Measurements from ENCODE around the gene ZXDC. TPM values are rescaled to one million over a fixed set of nuclear protein-coding genes. Genes with fewer than 3 reads are reported as not detected.

Gene ZXDC
- total RNA-seq, 2 experiments from 2014 or later = 34.7 to 34.9 TPM

- H3K9me3 Mint-ChIP-seq = no peaks in the 10 kb centered on the region
- H3K36me3 Mint-ChIP-seq = peaks cover 41% of the 10 kb centered on the region
- H3K27me3 Mint-ChIP-seq = no peaks in the 10 kb centered on the region
- H3K4me3 Mint-ChIP-seq = no peak overlapping the region
- no peak for ATAC-seq (ENCODE audit: low read depth)
- POLR2A ChIA-PET = no interaction called here
- peak overlapping the region; percentile 50 for H3K27ac Mint-ChIP-seq
- DNase-seq = peak; percentile 22
- H3K4me1 Mint-ChIP-seq = peaks cover 26% of the 10 kb centered on the region
Observed at GRCh38 chr3:126468028-126468891, 7.4 kb downstream of the ZXDC start.

GRCh38 chr3:126467611-126467955, 8.1 kb downstream of the ZXDC start:
- Mint-ChIP-seq H3K36me3 (peaks cover 34% of the 10 kb centered on the region), H3K9me3 (no peaks in the 10 kb centered on the region), H3K4me1 (peaks cover 20% of the 10 kb centered on the region), H3K27ac (no peak overlapping the region), H3K27me3 (no peaks in the 10 kb centered on the region), H3K4me3 (no peak overlapping the region)
- ATAC-seq (ENCODE audit: low read depth) (no peak), DNase-seq (no peak)
- POLR2A ChIA-PET = no interaction called here

- POLR2A ChIA-PET = no interaction called here
- Mint-ChIP-seq H3K27me3 (no peaks in the 10 kb centered on the region), H3K27ac (peak overlapping the region; percentile 16), H3K4me1 (peaks cover 14% of the 10 kb centered on the region), H3K4me3 (no peak overlapping the region), H3K36me3 (peaks cover 32% of the 10 kb centered on the region), H3K9me3 (no peaks in the 10 kb centered on the region)
- ATAC-seq (ENCODE audit: low read depth) (no peak), DNase-seq (no peak)
Observed at GRCh38 chr3:126466886-126467610, 8.6 kb downstream of the ZXDC start.

- Mint-ChIP-seq H3K27me3 (no peaks in the 10 kb centered on the region), H3K36me3 (peaks cover 30% of the 10 kb centered on the region), H3K27ac (no peak overlapping the region), H3K9me3 (no peaks in the 10 kb centered on the region), H3K4me1 (peaks cover 12% of the 10 kb centered on the region), H3K4me3 (no peak overlapping the region)
- DNase-seq (no peak), ATAC-seq (ENCODE audit: low read depth) (no peak)
- POLR2A ChIA-PET = no interaction called here
Observed at GRCh38 chr3:126465928-126466544, 9.7 kb downstream of the ZXDC start.

- DNase-seq (no peak), ATAC-seq (ENCODE audit: low read depth) (no peak)
- Mint-ChIP-seq H3K9me3 (no peaks in the 10 kb centered on the region), H3K27me3 (no peaks in the 10 kb centered on the region), H3K36me3 (peaks cover 32% of the 10 kb centered on the region), H3K27ac (no peak overlapping the region), H3K4me1 (peaks cover 10% of the 10 kb centered on the region), H3K4me3 (no peak overlapping the region)
- POLR2A ChIA-PET = no interaction called here
Observed at GRCh38 chr3:126464997-126465396, 10.7 kb downstream of the ZXDC start.

GRCh38 chr3:126464494-126464893, 11.2 kb downstream of the ZXDC start:
- ATAC-seq (ENCODE audit: low read depth) = no peak
- H3K27ac Mint-ChIP-seq = no peak overlapping the region
- H3K4me3 Mint-ChIP-seq = no peak overlapping the region

GRCh38 chr3:126464093-126464492, 11.6 kb downstream of the ZXDC start:
- H3K27ac Mint-ChIP-seq = no peak overlapping the region
- DNase-seq (no peak), ATAC-seq (ENCODE audit: low read depth) (no peak)
- H3K4me1 Mint-ChIP-seq = peaks cover 4% of the 10 kb centered on the region
- peaks cover 23% of the 10 kb centered on the region for H3K36me3 Mint-ChIP-seq
- H3K4me3 Mint-ChIP-seq = no peak overlapping the region
- no peaks in the 10 kb centered on the region for H3K9me3 Mint-ChIP-seq
- POLR2A ChIA-PET = no interaction called here
- H3K27me3 Mint-ChIP-seq = no peaks in the 10 kb centered on the region

More at GRCh38 chr3:126464494-126464893, 11.2 kb downstream of the ZXDC start:
- POLR2A ChIA-PET = no interaction called here
- no peaks in the 10 kb centered on the region for H3K27me3 Mint-ChIP-seq
- peaks cover 8% of the 10 kb centered on the region for H3K4me1 Mint-ChIP-seq
- peaks cover 27% of the 10 kb centered on the region for H3K36me3 Mint-ChIP-seq
- H3K9me3 Mint-ChIP-seq = no peaks in the 10 kb centered on the region
- no peak for DNase-seq

- Mint-ChIP-seq H3K4me1 (peaks cover 3% of the 10 kb centered on the region), H3K27ac (no peak overlapping the region), H3K4me3 (no peak overlapping the region), H3K9me3 (no peaks in the 10 kb centered on the region), H3K36me3 (peaks cover 21% of the 10 kb centered on the region), H3K27me3 (no peaks in the 10 kb centered on the region)
- ATAC-seq (ENCODE audit: low read depth) (no peak), DNase-seq (no peak)
- POLR2A ChIA-PET = no interaction called here
Observed at GRCh38 chr3:126463521-126463920, 12.2 kb downstream of the ZXDC start.

GRCh38 chr3:126461450-126462070, 14.1 kb downstream of the ZXDC start:
- Mint-ChIP-seq H3K27ac (no peak overlapping the region), H3K4me3 (no peak overlapping the region), H3K27me3 (no peaks in the 10 kb centered on the region), H3K9me3 (no peaks in the 10 kb centered on the region), H3K36me3 (peaks cover 20% of the 10 kb centered on the region), H3K4me1 (no peaks in the 10 kb centered on the region)
- ATAC-seq (ENCODE audit: low read depth) = no peak
- no peak for DNase-seq
- POLR2A ChIA-PET = no interaction called here

- POLR2A ChIA-PET = no interaction called here
- H3K27ac Mint-ChIP-seq = peak overlapping the region; percentile 50
- H3K9me3 Mint-ChIP-seq = no peaks in the 10 kb centered on the region
- no peaks in the 10 kb centered on the region for H3K27me3 Mint-ChIP-seq
- DNase-seq = peak; percentile 7
- H3K36me3 Mint-ChIP-seq = peaks cover 16% of the 10 kb centered on the region
- no peaks in the 10 kb centered on the region for H3K4me1 Mint-ChIP-seq
- ATAC-seq (ENCODE audit: low read depth) = no peak
- H3K4me3 Mint-ChIP-seq = no peak overlapping the region
Observed at GRCh38 chr3:126460381-126460780, 15.3 kb downstream of the ZXDC start.

- DNase-seq = peak; percentile 1
- no peaks in the 10 kb centered on the region for H3K9me3 Mint-ChIP-seq
- no peaks in the 10 kb centered on the region for H3K27me3 Mint-ChIP-seq
- H3K36me3 Mint-ChIP-seq = peaks cover 14% of the 10 kb centered on the region
- H3K27ac Mint-ChIP-seq = no peak overlapping the region
- H3K4me3 Mint-ChIP-seq = no peak overlapping the region
- POLR2A ChIA-PET = no interaction called here
- H3K4me1 Mint-ChIP-seq = no peaks in the 10 kb centered on the region
- ATAC-seq (ENCODE audit: low read depth) = no peak
Observed at GRCh38 chr3:126459763-126460127, 15.9 kb downstream of the ZXDC start.

- ATAC-seq (ENCODE audit: low read depth) = no peak
- H3K27me3 Mint-ChIP-seq = no peaks in the 10 kb centered on the region
- no peak for DNase-seq
- no peaks in the 10 kb centered on the region for H3K9me3 Mint-ChIP-seq
- POLR2A ChIA-PET = no interaction called here
- H3K4me1 Mint-ChIP-seq = no peaks in the 10 kb centered on the region
- H3K4me3 Mint-ChIP-seq = no peak overlapping the region
- peaks cover 10% of the 10 kb centered on the region for H3K36me3 Mint-ChIP-seq
- no peak overlapping the region for H3K27ac Mint-ChIP-seq
Observed at GRCh38 chr3:126459111-126459762, 16.5 kb downstream of the ZXDC start.

- POLR2A ChIA-PET = no interaction called here
- no peak overlapping the region for H3K4me3 Mint-ChIP-seq
- H3K36me3 Mint-ChIP-seq = peaks cover 9% of the 10 kb centered on the region
- DNase-seq (peak; percentile 15), ATAC-seq (ENCODE audit: low read depth) (no peak)
- H3K9me3 Mint-ChIP-seq = no peaks in the 10 kb centered on the region
- H3K4me1 Mint-ChIP-seq = no peaks in the 10 kb centered on the region
- H3K27me3 Mint-ChIP-seq = no peaks in the 10 kb centered on the region
- no peak overlapping the region for H3K27ac Mint-ChIP-seq
Observed at GRCh38 chr3:126456766-126457388, 18.8 kb downstream of the ZXDC start.

All from activated naive CD8-positive, alpha-beta T cell treated with anti-CD3 and anti-CD28 coated beads, Interleukin-2, amount 10 ng/mL, durations not matched to agents 7 days and 5 days (primary cell).